HEK293 (cell line): ENCODE data around the gene TCERG1.

Source experiments
- GFI1B ChIP-seq: fragments of 450-650 bp; formaldehyde crosslinking; IDR thresholded peaks from 2 replicates; pipeline ENCODE4 v1.5.1; 2016; ENCODE audit warnings: missing biosample characterization, missing genetic modification characterization
- GLIS1 ChIP-seq: fragments of 450-650 bp; formaldehyde crosslinking; IDR thresholded peaks from 2 replicates; pipeline ENCODE4 v1.5.1; 2016; ENCODE audit warnings: missing biosample characterization, missing genetic modification characterization
- HIC1 ChIP-seq: fragments of 450-650 bp; formaldehyde crosslinking; IDR thresholded peaks from 2 replicates; pipeline ENCODE4 v1.5.1; 2016; ENCODE audit warnings: missing biosample characterization, missing genetic modification characterization
- HOXC10 ChIP-seq: sonication (generic); formaldehyde crosslinking; IDR thresholded peaks from 2 replicates; pipeline ENCODE4 v1.8.1; 2023; ENCODE audit warnings: mild to moderate bottlenecking, missing genetic modification reagents
- KLF7 ChIP-seq: fragments of 450-650 bp; formaldehyde crosslinking; IDR thresholded peaks from 2 replicates; pipeline ENCODE4 v1.5.1; 2016; ENCODE audit warnings: missing biosample characterization, missing genetic modification characterization, borderline replicate concordance
- PRDM10 ChIP-seq: fragments of 450-650 bp; formaldehyde crosslinking; IDR thresholded peaks from 2 replicates; pipeline ENCODE4 v1.5.1; 2016; ENCODE audit warnings: missing biosample characterization, missing genetic modification characterization
- SETDB1 ChIP-seq: IDR thresholded peaks from one replicate; pipeline ENCODE4 v1.6.1; 2017; ENCODE audit warnings: mild to moderate bottlenecking, low read length, moderate library complexity, mixed read lengths; ENCODE audit not compliant: insufficient read length
- TCF7L2 ChIP-seq: IDR thresholded peaks from 2 replicates; pipeline ENCODE4 v1.6.1; 2011; ENCODE audit warnings: low read depth, mild to moderate bottlenecking, inconsistent platforms, low read length, moderate library complexity, borderline replicate concordance
- TRIM28 ChIP-seq: IDR thresholded peaks from 2 replicates; pipeline ENCODE4 v1.6.1; 2011; ENCODE audit warnings: low read length, control low read depth, borderline replicate concordance
- ZBTB20 ChIP-seq: fragments of 450-650 bp; formaldehyde crosslinking; IDR thresholded peaks from 2 replicates; pipeline ENCODE4 v1.5.1; 2016; ENCODE audit warnings: missing biosample characterization, missing genetic modification characterization
- ZBTB21 ChIP-seq: fragments of 450-650 bp; formaldehyde crosslinking; IDR thresholded peaks from 2 replicates; pipeline ENCODE4 v1.5.1; 2017; ENCODE audit warnings: missing biosample characterization, missing genetic modification characterization
- ZBTB49 ChIP-seq: fragments of 450-650 bp; formaldehyde crosslinking; IDR thresholded peaks from 2 replicates; pipeline ENCODE4 v1.5.1; 2016; ENCODE audit warnings: missing biosample characterization, missing genetic modification characterization, low read depth
- ZFP3 ChIP-seq: fragments of 450-650 bp; formaldehyde crosslinking; IDR thresholded peaks from 2 replicates; pipeline ENCODE4 v1.5.1; 2016; ENCODE audit warnings: low read depth, missing biosample characterization, missing genetic modification characterization
- ZIC2 ChIP-seq: fragments of 450-650 bp; formaldehyde crosslinking; IDR thresholded peaks from 2 replicates; pipeline ENCODE4 v1.5.1; 2016; ENCODE audit warnings: missing biosample characterization, missing genetic modification characterization
- ZNF10 ChIP-seq: fragments of 450-650 bp; formaldehyde crosslinking; IDR thresholded peaks from 2 replicates; pipeline ENCODE4 v1.5.1; 2017; ENCODE audit warnings: missing biosample characterization, missing genetic modification characterization
- ZNF112 ChIP-seq: fragments of 450-650 bp; formaldehyde crosslinking; IDR thresholded peaks from 2 replicates; pipeline ENCODE4 v1.5.0; 2017; ENCODE audit warnings: missing biosample characterization, missing genetic modification characterization
- ZNF174 ChIP-seq: fragments of 450-650 bp; formaldehyde crosslinking; IDR thresholded peaks from 2 replicates; pipeline ENCODE4 v1.5.0; 2017; ENCODE audit warnings: missing biosample characterization, mild to moderate bottlenecking, missing genetic modification characterization
- ZNF214 ChIP-seq: fragments of 450-650 bp; formaldehyde crosslinking; IDR thresholded peaks from 2 replicates; pipeline ENCODE4 v1.5.1; 2017; ENCODE audit warnings: missing biosample characterization, mild to moderate bottlenecking, missing genetic modification characterization, borderline replicate concordance
- ZNF335 ChIP-seq: fragments of 450-650 bp; formaldehyde crosslinking; conservative IDR thresholded peaks from 2 replicates; pipeline ENCODE4 v1.5.1; 2016; ENCODE audit warnings: missing biosample characterization, missing genetic modification characterization
- ZNF423 ChIP-seq: fragments of 450-650 bp; formaldehyde crosslinking; IDR thresholded peaks from 2 replicates; pipeline ENCODE4 v1.5.1; 2016; ENCODE audit warnings: missing biosample characterization, missing genetic modification characterization
- ZNF48 ChIP-seq: fragments of 450-650 bp; formaldehyde crosslinking; IDR thresholded peaks from 2 replicates; pipeline ENCODE4 v1.5.1; 2016; ENCODE audit warnings: missing biosample characterization, missing genetic modification characterization
- ZNF558 ChIP-seq: fragments of 450-650 bp; formaldehyde crosslinking; IDR thresholded peaks from 2 replicates; pipeline ENCODE4 v1.5.1; 2016; ENCODE audit warnings: missing biosample characterization, missing genetic modification characterization
- ZNF670 ChIP-seq: fragments of 450-650 bp; formaldehyde crosslinking; IDR thresholded peaks from 2 replicates; pipeline ENCODE4 v1.5.1; 2016; ENCODE audit warnings: missing biosample characterization, missing genetic modification characterization, low read depth
- ZNF707 ChIP-seq: fragments of 450-650 bp; formaldehyde crosslinking; IDR thresholded peaks from 2 replicates; pipeline ENCODE4 v1.5.1; 2016; ENCODE audit warnings: missing biosample characterization, missing genetic modification characterization
- ZNF76 ChIP-seq: fragments of 450-650 bp; formaldehyde crosslinking; IDR thresholded peaks from 2 replicates; pipeline ENCODE4; 2016; ENCODE audit warnings: low read depth, missing biosample characterization, missing genetic modification characterization, borderline replicate concordance
- ZNF830 ChIP-seq: fragments of 450-650 bp; IDR thresholded peaks from 2 replicates; pipeline ENCODE4 v1.5.0; 2018; ENCODE audit warnings: missing biosample characterization, missing genetic modification characterization, low read depth, mild to moderate bottlenecking, moderate library complexity
- TF ChIP-seq, protein P1 (sequence below): fragments of 450-650 bp; formaldehyde crosslinking; IDR thresholded peaks from 2 replicates; pipeline ENCODE4 v1.5.1; 2016; ENCODE audit warnings: missing biosample characterization, missing genetic modification characterization
- TF ChIP-seq, protein P2 (sequence below): fragments of 450-650 bp; formaldehyde crosslinking; IDR thresholded peaks from 2 replicates; pipeline ENCODE4 v1.5.1; 2017; ENCODE audit warnings: missing biosample characterization, missing genetic modification characterization

Gene TCERG1

DNA sequence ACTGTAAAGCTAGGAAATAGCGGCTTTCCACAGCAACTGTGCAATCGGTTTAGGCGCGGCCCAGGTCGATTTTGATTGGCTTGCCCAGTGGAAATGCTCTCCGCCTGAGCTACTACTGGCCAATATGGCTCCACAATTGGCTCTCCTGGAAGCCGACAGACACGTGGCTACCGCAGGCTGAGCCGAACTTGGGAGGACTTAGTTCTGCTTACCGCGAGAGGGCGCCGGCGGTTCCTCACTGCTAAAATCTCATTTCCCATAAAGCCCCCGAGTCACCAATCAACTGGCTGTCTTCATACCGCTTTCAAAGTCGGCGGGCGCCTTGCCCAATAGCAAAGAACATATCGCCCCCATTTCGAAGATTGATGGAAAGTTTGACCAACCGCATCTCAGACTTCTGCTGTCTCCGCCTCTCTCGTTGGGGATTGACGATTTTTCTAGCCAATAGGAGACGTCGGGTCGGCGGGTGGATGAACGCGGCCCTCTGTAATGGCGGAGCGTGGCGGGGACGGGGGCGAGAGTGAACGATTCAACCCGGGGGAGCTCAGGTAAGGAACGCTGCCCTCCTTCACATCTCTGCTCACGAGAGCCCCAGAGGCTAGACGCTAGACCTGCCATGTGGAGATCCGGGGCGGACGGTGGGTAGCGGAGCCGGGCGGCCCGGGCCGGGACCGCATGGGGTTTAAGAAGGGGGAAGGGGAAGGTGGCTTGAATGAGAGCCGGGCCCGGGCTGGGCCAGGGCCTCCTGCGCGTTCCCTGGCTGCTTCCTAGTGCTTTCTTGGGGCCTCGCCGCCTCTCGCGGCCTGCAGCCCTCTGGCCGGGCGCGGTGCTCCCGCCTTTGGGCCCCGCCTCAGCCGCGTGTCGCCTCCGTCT is at the start of gene TCERG1 (continued):
- TF ChIP-seq ZNF670 (no peak), ZNF830 (no peak), ZNF214 (tag by site-specific recombination) (no peak), ZNF558 (tag by site-specific recombination) (no peak), ZNF10 (tag by site-specific recombination) (0 out of 2 replicates have a peak, but pooled peaks have one; percentile 35), ZNF112 (tag by site-specific recombination) (no peak), HOXC10 (CRISPR knock-in tag) (peak; percentile 98), ZNF423 (tag by site-specific recombination) (no peak), KLF7 (tag by site-specific recombination) (peak; percentile 20; the same call in 1 of the 2 replicates), ZBTB20 (tag by site-specific recombination) (peak; percentile 56; the same call in 1 of the 2 replicates), ZFP3 (tag by site-specific recombination) (no peak), ZNF174 (tag by site-specific recombination) (no peak), ZNF48 (tag by site-specific recombination) (no peak), ZNF335 (tag by site-specific recombination) (peak; percentile 81), TRIM28 (0 out of 2 replicates have a peak, but pooled peaks have one; percentile 29), ZBTB49 (tag by site-specific recombination) (no peak), SETDB1 (peak; percentile 88), GFI1B (no peak), ZIC2 (tag by site-specific recombination) (peak; percentile 31; the same call in 1 of the 2 replicates), ZBTB21 (tag by site-specific recombination) (no peak), PRDM10 (no peak; the same call in 1 of the 2 replicates), TCF7L2 (peak; percentile 68; the same call in 1 of the 2 replicates), ZNF76 (peak; percentile 91), ZNF707 (no peak), HIC1 (tag by site-specific recombination) (no peak), GLIS1 (tag by site-specific recombination) (0 out of 2 replicates have a peak, but pooled peaks have one; percentile 6)
- TF ChIP-seq, protein P1, sequence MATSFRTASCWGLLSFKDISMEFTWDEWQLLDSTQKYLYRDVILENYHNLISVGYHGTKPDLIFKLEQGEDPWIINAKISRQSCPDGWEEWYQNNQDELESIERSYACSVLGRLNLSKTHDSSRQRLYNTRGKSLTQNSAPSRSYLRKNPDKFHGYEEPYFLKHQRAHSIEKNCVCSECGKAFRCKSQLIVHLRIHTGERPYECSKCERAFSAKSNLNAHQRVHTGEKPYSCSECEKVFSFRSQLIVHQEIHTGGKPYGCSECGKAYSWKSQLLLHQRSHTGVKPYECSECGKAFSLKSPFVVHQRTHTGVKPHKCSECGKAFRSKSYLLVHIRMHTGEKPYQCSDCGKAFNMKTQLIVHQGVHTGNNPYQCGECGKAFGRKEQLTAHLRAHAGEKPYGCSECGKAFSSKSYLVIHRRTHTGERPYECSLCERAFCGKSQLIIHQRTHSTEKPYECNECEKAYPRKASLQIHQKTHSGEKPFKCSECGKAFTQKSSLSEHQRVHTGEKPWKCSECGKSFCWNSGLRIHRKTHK (tag by site-specific recombination): no peak
- TF ChIP-seq, protein P2, sequence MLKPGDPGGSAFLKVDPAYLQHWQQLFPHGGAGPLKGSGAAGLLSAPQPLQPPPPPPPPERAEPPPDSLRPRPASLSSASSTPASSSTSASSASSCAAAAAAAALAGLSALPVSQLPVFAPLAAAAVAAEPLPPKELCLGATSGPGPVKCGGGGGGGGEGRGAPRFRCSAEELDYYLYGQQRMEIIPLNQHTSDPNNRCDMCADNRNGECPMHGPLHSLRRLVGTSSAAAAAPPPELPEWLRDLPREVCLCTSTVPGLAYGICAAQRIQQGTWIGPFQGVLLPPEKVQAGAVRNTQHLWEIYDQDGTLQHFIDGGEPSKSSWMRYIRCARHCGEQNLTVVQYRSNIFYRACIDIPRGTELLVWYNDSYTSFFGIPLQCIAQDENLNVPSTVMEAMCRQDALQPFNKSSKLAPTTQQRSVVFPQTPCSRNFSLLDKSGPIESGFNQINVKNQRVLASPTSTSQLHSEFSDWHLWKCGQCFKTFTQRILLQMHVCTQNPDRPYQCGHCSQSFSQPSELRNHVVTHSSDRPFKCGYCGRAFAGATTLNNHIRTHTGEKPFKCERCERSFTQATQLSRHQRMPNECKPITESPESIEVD (tag by site-specific recombination): no peak
